ENCODE measurements around the gene GOLGA5. TPM values are rescaled to one million over a fixed set of nuclear protein-coding genes. Genes with fewer than 3 reads are reported as not detected.

The GOLGA5 gene
- total and polyA plus RNA-seq, 2 of the 13 experiments (the other 11 are each of a cell fraction or from before 2014, with no cell fraction given): 31.0 to 40.0 TPM

- H3K9ac ChIP-seq (ENCODE audit: insufficient read depth, low read depth, low read length): no peak overlapping the region
- peaks cover 7 to 33% of the 10 kb centered on the region in 2 experiments; a peak in 4 of 5 replicates for H3K36me3 ChIP-seq (replicated peaks in 1 of 2; ENCODE audit: control insufficient read depth in 1 of 2, insufficient read depth in 2 of 2, low read length in 2 of 2)
- no peak overlapping the region for H3K27ac ChIP-seq (ENCODE audit: extremely low read length, insufficient read depth, low read length)
- no peaks in the 10 kb centered on the region for H3K27me3 ChIP-seq (ENCODE audit: control insufficient read depth in 1 of 2, insufficient read depth in 2 of 2, low read length in 2 of 2)
- WGBS (ENCODE audit: low lambda C conversion rate): 97% methylated on average over 4 of the region's 4 CpGs
- ChIA-PET POLR2A (no interaction called here), CTCF (ENCODE audit: low intra/inter-chr PET ratio, low total read pairs) (no interaction called here)
- ATAC-seq (no peak), DNase-seq (ENCODE audit: low spot score) (no peak), FAIRE-seq (no peak)
- H2AFZ ChIP-seq (ENCODE audit: low read length): no peak overlapping the region
- no peaks in the 10 kb centered on the region for H3K9me3 ChIP-seq (ENCODE audit: low read length)
- intact Hi-C loops (cut with micrococcal nuclease; ENCODE audit: unreplicated experiment) (no loop called here), in situ Hi-C loops (cut with HindIII; ENCODE audit: extremely low pct_ligation_motif_present, low pct_unique_long_range_greater_than_20kb) (no loop called here)
- H3K4me2 ChIP-seq (ENCODE audit: low read depth, low read length): no peak overlapping the region
- no peaks in the 10 kb centered on the region for H3K79me2 ChIP-seq (ENCODE audit: insufficient read depth, low read length)
- H3K4me3 ChIP-seq (replicated peaks in 1 of 3; ENCODE audit: insufficient read depth in 1 of 3, low read depth in 2 of 3, low read length in 3 of 3): no peak overlapping the region
- no peaks in the 10 kb centered on the region for H4K20me1 ChIP-seq (ENCODE audit: insufficient read depth, low read length)
- H3K4me1 ChIP-seq (ENCODE audit: insufficient read depth, low read length): peaks cover 8% of the 10 kb centered on the region; the same call in 1 of the 2 replicates
- BruUV-seq (replicated peaks): no TSS peak
- TF ChIP-seq ZFP41 (CRISPR knock-in tag; IDR thresholded peaks at IDR 0.05; ENCODE audit: borderline replicate concordance) (no peak), HOXA3 (CRISPR knock-in tag; IDR thresholded peaks at IDR 0.05) (no peak), ZNF878 (CRISPR knock-in tag; IDR thresholded peaks at IDR 0.05) (no peak), POLR2AphosphoS2 (IDR thresholded peaks at IDR 0.05; ENCODE audit: low read depth, low read length) (no peak), ZNF224 (CRISPR knock-in tag; IDR thresholded peaks at IDR 0.05) (no peak), HNRNPH1 (optimal IDR thresholded peaks at IDR 0.05; ENCODE audit: low read depth, low read length) (no peak), ZSCAN31 (CRISPR knock-in tag; IDR thresholded peaks at IDR 0.05; ENCODE audit: low read depth) (no peak), TBP (CRISPR knock-in tag; IDR thresholded peaks at IDR 0.05) (no peak), ZNF678 (CRISPR knock-in tag; IDR thresholded peaks at IDR 0.05) (no peak), CENPT (CRISPR knock-in tag; IDR thresholded peaks at IDR 0.05; ENCODE audit: low read depth) (no peak), MYNN (CRISPR knock-in tag; IDR thresholded peaks at IDR 0.05; ENCODE audit: low read depth) (no peak), ZBTB33 (CRISPR knock-in tag; IDR thresholded peaks at IDR 0.05) (no peak), ZNF20 (CRISPR knock-in tag; IDR thresholded peaks at IDR 0.05) (no peak)
- TF ChIP-seq, protein P1, sequence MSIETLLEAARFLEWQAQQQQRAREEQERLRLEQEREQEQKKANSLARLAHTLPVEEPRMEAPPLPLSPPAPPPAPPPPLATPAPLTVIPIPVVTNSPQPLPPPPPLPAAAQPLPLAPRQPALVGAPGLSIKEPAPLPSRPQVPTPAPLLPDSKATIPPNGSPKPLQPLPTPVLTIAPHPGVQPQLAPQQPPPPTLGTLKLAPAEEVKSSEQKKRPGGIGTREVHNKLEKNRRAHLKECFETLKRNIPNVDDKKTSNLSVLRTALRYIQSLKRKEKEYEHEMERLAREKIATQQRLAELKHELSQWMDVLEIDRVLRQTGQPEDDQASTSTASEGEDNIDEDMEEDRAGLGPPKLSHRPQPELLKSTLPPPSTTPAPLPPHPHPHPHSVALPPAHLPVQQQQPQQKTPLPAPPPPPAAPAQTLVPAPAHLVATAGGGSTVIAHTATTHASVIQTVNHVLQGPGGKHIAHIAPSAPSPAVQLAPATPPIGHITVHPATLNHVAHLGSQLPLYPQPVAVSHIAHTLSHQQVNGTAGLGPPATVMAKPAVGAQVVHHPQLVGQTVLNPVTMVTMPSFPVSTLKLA (IDR thresholded peaks at IDR 0.05): no peak
- TF ChIP-seq, protein P2, sequence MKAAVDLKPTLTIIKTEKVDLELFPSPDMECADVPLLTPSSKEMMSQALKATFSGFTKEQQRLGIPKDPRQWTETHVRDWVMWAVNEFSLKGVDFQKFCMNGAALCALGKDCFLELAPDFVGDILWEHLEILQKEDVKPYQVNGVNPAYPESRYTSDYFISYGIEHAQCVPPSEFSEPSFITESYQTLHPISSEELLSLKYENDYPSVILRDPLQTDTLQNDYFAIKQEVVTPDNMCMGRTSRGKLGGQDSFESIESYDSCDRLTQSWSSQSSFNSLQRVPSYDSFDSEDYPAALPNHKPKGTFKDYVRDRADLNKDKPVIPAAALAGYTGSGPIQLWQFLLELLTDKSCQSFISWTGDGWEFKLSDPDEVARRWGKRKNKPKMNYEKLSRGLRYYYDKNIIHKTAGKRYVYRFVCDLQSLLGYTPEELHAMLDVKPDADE (CRISPR knock-in tag; IDR thresholded peaks at IDR 0.05): no peak
- TF ChIP-seq, protein P3, sequence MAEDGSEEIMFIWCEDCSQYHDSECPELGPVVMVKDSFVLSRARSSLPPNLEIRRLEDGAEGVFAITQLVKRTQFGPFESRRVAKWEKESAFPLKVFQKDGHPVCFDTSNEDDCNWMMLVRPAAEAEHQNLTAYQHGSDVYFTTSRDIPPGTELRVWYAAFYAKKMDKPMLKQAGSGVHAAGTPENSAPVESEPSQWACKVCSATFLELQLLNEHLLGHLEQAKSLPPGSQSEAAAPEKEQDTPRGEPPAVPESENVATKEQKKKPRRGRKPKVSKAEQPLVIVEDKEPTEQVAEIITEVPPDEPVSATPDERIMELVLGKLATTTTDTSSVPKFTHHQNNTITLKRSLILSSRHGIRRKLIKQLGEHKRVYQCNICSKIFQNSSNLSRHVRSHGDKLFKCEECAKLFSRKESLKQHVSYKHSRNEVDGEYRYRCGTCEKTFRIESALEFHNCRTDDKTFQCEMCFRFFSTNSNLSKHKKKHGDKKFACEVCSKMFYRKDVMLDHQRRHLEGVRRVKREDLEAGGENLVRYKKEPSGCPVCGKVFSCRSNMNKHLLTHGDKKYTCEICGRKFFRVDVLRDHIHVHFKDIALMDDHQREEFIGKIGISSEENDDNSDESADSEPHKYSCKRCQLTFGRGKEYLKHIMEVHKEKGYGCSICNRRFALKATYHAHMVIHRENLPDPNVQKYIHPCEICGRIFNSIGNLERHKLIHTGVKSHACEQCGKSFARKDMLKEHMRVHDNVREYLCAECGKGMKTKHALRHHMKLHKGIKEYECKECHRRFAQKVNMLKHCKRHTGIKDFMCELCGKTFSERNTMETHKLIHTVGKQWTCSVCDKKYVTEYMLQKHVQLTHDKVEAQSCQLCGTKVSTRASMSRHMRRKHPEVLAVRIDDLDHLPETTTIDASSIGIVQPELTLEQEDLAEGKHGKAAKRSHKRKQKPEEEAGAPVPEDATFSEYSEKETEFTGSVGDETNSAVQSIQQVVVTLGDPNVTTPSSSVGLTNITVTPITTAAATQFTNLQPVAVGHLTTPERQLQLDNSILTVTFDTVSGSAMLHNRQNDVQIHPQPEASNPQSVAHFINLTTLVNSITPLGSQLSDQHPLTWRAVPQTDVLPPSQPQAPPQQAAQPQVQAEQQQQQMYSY (CRISPR knock-in tag; IDR thresholded peaks at IDR 0.05): no peak
Measured at GRCh38 chr14:92841930-92842329, 47.8 kb downstream of the GOLGA5 start.

All from HepG2 (cell line).